GM12878 (cell line): Measurements from ENCODE around the gene SUPT6H. TPM values are rescaled to one million over a fixed set of nuclear protein-coding genes. Genes with fewer than 3 reads are reported as not detected.
A peak's percentile ranks its signal among the peaks of the same experiment; 100 is the strongest.

Experiments
- ATAC-seq: fragments of 200-7000 bp; cut with Tn5 transposase; 3 replicates; pipeline ENCODE4 v1.9.1; 2020; ENCODE audit warnings: mild to moderate bottlenecking, moderate library complexity
- BruUV-seq: library from RNA; stranded (reverse); fragments of 400-500 nt; replicated peaks from 2 replicates; lab custom pipeline; 2021; lab: Mats Ljungman, UMichigan
- CTCF ChIA-PET: fragments of 300-600 bp; sonication (Branson Sonifier 250); formaldehyde crosslinking; extraction: SDS; loops from one replicate; lab custom pipeline; 2021; ENCODE audit warnings: inconsistent platforms; lab: Yijun Ruan, JAX
- POLR2A ChIA-PET: fragments of 350-600 bp; formaldehyde crosslinking; extraction: SDS; loops from one replicate; lab custom pipeline; 2021; ENCODE audit warnings: inconsistent platforms; lab: Charles Lee
- RAD21 ChIA-PET: fragments of 300-600 bp; sonication (Branson Sonifier 250); formaldehyde crosslinking; loops from one replicate; lab custom pipeline; 2023; ENCODE audit warnings: antibody characterized with exemption; ENCODE audit not compliant: unreplicated experiment; lab: Charles Lee
- SMC1A ChIA-PET: fragments of 300-600 bp; sonication (Branson Sonifier 250); formaldehyde crosslinking; loops from one replicate; lab custom pipeline; 2023; ENCODE audit not compliant: unreplicated experiment, uncharacterized antibody; lab: Charles Lee
- DNase-seq: peaks from one replicate; pipeline ENCODE4 v3.0.0-alpha.2; 2011; ENCODE audit warnings: low read depth, low spot score
- FAIRE-seq: peaks from 3 replicates; lab custom pipeline; 2011; peaks lifted over from hg19 to GRCh38; lab: Jason Lieb, UNC
- H2AFZ ChIP-seq: 2 replicates; pipeline ENCODE4 v1.6.0; 2011; ENCODE audit warnings: low read depth, low read length, control low read depth; ENCODE audit not compliant: control insufficient read depth
- H3K27ac ChIP-seq: 2 replicates; pipeline ENCODE4 v1.5.1; 2011; ENCODE audit warnings: control low read depth; ENCODE audit not compliant: control insufficient read depth, insufficient read depth
- H3K27me3 ChIP-seq, 2 experiments: replicated peaks in 1 of 2; 2 replicates each; pipeline versions ENCODE4 v1.6.0 to v1.6.1; 2011; ENCODE audit warnings: low read length in 1 of 2; ENCODE audit not compliant: control insufficient read depth in 2 of 2, insufficient read depth in 2 of 2
- H3K36me3 ChIP-seq, 2 experiments: 2 replicates each; pipeline ENCODE4 v1.5.1; 2011; ENCODE audit warnings: low read length in 1 of 2; ENCODE audit not compliant: control insufficient read depth in 2 of 2, insufficient read depth in 2 of 2
- H3K4me1 ChIP-seq: 2 replicates; pipeline ENCODE4 v1.6.1; 2011; ENCODE audit warnings: mild to moderate bottlenecking, low read length, moderate library complexity, mixed read lengths; ENCODE audit not compliant: control insufficient read depth, insufficient read depth
- H3K4me2 ChIP-seq: 2 replicates; pipeline ENCODE4 v1.6.0; 2011; ENCODE audit warnings: control low read depth; ENCODE audit not compliant: control insufficient read depth, insufficient read depth
- H3K4me3 ChIP-seq: fragments of 200-600 bp; sonication (generic); 2 replicates; pipeline ENCODE4 v1.5.1; 2016
- H3K79me2 ChIP-seq: 2 replicates; pipeline ENCODE4 v1.6.0; 2011; ENCODE audit warnings: low read length; ENCODE audit not compliant: control insufficient read depth, insufficient read depth
- H3K9ac ChIP-seq: 2 replicates; pipeline ENCODE4 v1.8.0; 2011; ENCODE audit warnings: low read length, control low read depth, mixed read lengths; ENCODE audit not compliant: control insufficient read depth, insufficient read depth
- H3K9me3 ChIP-seq: replicated peaks from 3 replicates; pipeline ENCODE4 v1.5.1; 2011; ENCODE audit warnings: mild to moderate bottlenecking, low read length; ENCODE audit not compliant: control insufficient read depth, insufficient read depth
- H4K20me1 ChIP-seq: 2 replicates; pipeline ENCODE4 v1.6.0; 2011; ENCODE audit not compliant: control insufficient read depth, insufficient read depth
- CTCF ChIP-seq, 3 experiments: IDR thresholded peaks in 2 of 3; conservative IDR thresholded peaks in 1 of 3; 2 replicates each; pipeline ENCODE4 v1.5.1; 2011; ENCODE audit warnings: low read depth in 3 of 3, low read length in 3 of 3, mild to moderate bottlenecking in 3 of 3, control low read depth in 2 of 3, moderate library complexity in 2 of 3, inconsistent platforms in 1 of 3, mixed read lengths in 1 of 3; ENCODE audit not compliant: control insufficient read depth in 2 of 3, insufficient read depth in 1 of 3; ENCODE audit errors: extremely low read depth in 1 of 3
- E2F8 ChIP-seq: fragments of 450-650 bp; IDR thresholded peaks from 2 replicates; pipeline ENCODE4 v1.6.1; 2018; ENCODE audit warnings: mild to moderate bottlenecking, low read depth, moderate library complexity; ENCODE audit not compliant: partially characterized antibody
- IKZF1 ChIP-seq: fragments of 450-650 bp; conservative IDR thresholded peaks from 2 replicates; pipeline ENCODE4 v1.6.1; 2017; ENCODE audit warnings: antibody characterized with exemption, mild to moderate bottlenecking
- IRF5 ChIP-seq: fragments of 450-650 bp; IDR thresholded peaks from 2 replicates; pipeline ENCODE4 v1.6.1; 2017; ENCODE audit warnings: borderline replicate concordance
- KDM1A ChIP-seq: fragments of 200-600 bp; sonication (generic); IDR thresholded peaks from 2 replicates; pipeline ENCODE4 v1.6.1; 2016; ENCODE audit warnings: borderline replicate concordance
- LARP7 ChIP-seq: fragments of 450-650 bp; IDR thresholded peaks from 2 replicates; pipeline ENCODE4 v1.6.1; 2017; ENCODE audit warnings: mild to moderate bottlenecking
- MYB ChIP-seq: fragments of 150-350 bp; IDR thresholded peaks from 2 replicates; pipeline ENCODE4 v1.6.1; 2014; ENCODE audit warnings: mild to moderate bottlenecking, low read depth, low read length, borderline replicate concordance
- NBN ChIP-seq: fragments of 450-650 bp; IDR thresholded peaks from 2 replicates; pipeline ENCODE4 v1.6.1; 2016
- NR2F1 ChIP-seq: fragments of 450-650 bp; conservative IDR thresholded peaks from 2 replicates; pipeline ENCODE4 v1.6.1; 2017; ENCODE audit warnings: mild to moderate bottlenecking
- RBBP5 ChIP-seq: fragments of 200-600 bp; sonication (generic); conservative IDR thresholded peaks from 2 replicates; pipeline ENCODE4 v1.6.1; 2016
- SMAD1 ChIP-seq: fragments of 450-650 bp; IDR thresholded peaks from 2 replicates; pipeline ENCODE4 v1.6.1; 2018; ENCODE audit warnings: mild to moderate bottlenecking, low read depth; ENCODE audit not compliant: partially characterized antibody
- ZNF207 ChIP-seq: fragments of 450-650 bp; IDR thresholded peaks from 2 replicates; pipeline ENCODE4 v1.6.1; 2014; ENCODE audit warnings: antibody characterized with exemption, mild to moderate bottlenecking, borderline replicate concordance
- WGBS: methylation state at CpG from one replicate; pipeline ENCODE4 v1.1.6; 2016; ENCODE audit warnings: low lambda C conversion rate; ENCODE audit not compliant: insufficient replicate concordance, insufficient coverage; ENCODE audit errors: missing lambda C conversion rate; 5-methylcytosine and 5-hydroxymethylcytosine counted together
- in situ Hi-C: fragments of 300-500 bp; cut with MboI; formaldehyde crosslinking; loops from 9 replicates; pipeline ENCODE4 v1.14.3; 2018; ENCODE audit warnings: mixed read lengths
- intact Hi-C: fragments of 100-400 bp; cut with micrococcal nuclease; formaldehyde crosslinking; loops from one replicate; pipeline ENCODE4 v1.14.2; 2022; ENCODE audit not compliant: unreplicated experiment
- polyA plus RNA-seq, 11 experiments: library from polyadenylated mRNA; depleted of rRNA in 4 of 11; unstranded in 6 of 11; stranded (reverse) in 5 of 11; fragments of >200 nt; fragmentation: Nextera tagmentation in 4 of 11; fragmentation: Illumina TruSeq in 1 of 11; extraction: Ambion mirVana in 4 of 11; extraction: Trizol in 1 of 11; gene quantifications; 1 replicate in 1 of 11; 2 replicates in 10 of 11; pipeline versions ENCODE4 v1.2.1 to v1.2.3, GENCODE V29; 2011 to 2016; ENCODE audit warnings: inconsistent platforms in 2 of 11, missing spikeins in 2 of 11, low read depth in 1 of 11
- total RNA-seq, 4 experiments: library from RNA; depleted of rRNA in 3 of 4; stranded (reverse); fragments of >200 nt in 3 of 4; fragmentation: Illumina TruSeq in 1 of 4; extraction: Trizol in 1 of 4; gene quantifications; 2 replicates each; pipeline versions ENCODE4 v1.2.1 to v1.2.3, GENCODE V29; 2013 to 2021
- TF ChIP-seq, protein P1 (sequence below): fragments of 450-650 bp; IDR thresholded peaks from 2 replicates; pipeline ENCODE4 v1.6.1; 2016; ENCODE audit warnings: mild to moderate bottlenecking, moderate library complexity, borderline replicate concordance

SUPT6H gene
- total and polyA plus RNA-seq, 10 of the 15 experiments (the other 5 are each of a cell fraction or from before 2014, with no cell fraction given) = 1.7 to 58.8 (median 37.7) TPM

DNA sequence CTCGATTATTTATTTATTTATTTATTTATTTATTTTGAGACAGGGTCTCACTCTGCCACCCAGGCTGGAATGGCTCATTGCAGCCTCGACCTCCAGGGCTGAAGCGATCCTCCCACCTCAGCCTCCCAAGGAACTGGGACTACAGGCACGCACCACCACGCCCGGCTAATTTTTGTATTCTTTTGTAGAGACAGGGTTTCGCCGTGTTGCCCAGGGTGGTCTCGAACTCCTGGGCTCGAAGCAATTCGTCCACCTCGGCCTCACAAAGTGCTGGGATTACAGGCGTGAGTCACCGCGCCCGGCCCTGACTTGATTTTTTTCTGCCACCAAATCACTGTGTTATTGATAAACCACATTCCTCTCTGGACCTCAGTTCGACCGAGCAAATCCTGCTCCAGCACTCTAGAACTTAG, 57.0 kb downstream of the SUPT6H start:
- in situ Hi-C loops = no loop called here
- peak overlapping the region; percentile 95 for H3K4me2 ChIP-seq
- H3K9me3 ChIP-seq = no peaks in the 10 kb centered on the region
- no peaks in the 10 kb centered on the region for H4K20me1 ChIP-seq
- peak overlapping the region; percentile 54 for H3K4me3 ChIP-seq
- H3K9ac ChIP-seq = peak overlapping the region; percentile 92; the same call in 1 of the 2 replicates
- ChIA-PET POLR2A (interaction anchor here (0.6 to 17.2 kb wide), 22 partner anchors 8 to 233 kb away, joined by 3 to 485 read pairs (median 6); partner anchors contain the start of genes BLTP2, NEK8, PHF12 and PIGS), CTCF (interaction anchor here (0.8 to 12.6 kb wide), 15 partner anchors 8 to 398 kb away, joined by 3 to 394 read pairs (median 5); partner anchors contain the start of genes BLTP2, DHRS13, NEK8 and PHF12), RAD21 (interaction anchor here (0.5 to 1.6 kb wide), 23 partner anchors 8 to 235 kb away, joined by 3 to 10 read pairs (median 4); partner anchors contain the start of genes BLTP2, FAM222B, NEK8 and PHF12), SMC1A (interaction anchor here (0.7 to 2.7 kb wide), 12 partner anchors 7 to 233 kb away, joined by 3 to 15 read pairs (median 4); partner anchors contain the start of genes BLTP2, NEK8, PHF12 and PROCA1)
- peak overlapping the region; percentile 83 for H3K27ac ChIP-seq
- H3K27me3 ChIP-seq = no peaks in the 10 kb centered on the region
- FAIRE-seq (no peak), ATAC-seq (no peak), DNase-seq (no peak)
- no TSS peak for BruUV-seq
- intact Hi-C loops = loop anchor here (5.0 to 10.0 kb wide), 2 partner anchors 57 to 164 kb away; partner anchors contain the start of genes SDF2, SUPT6H and UNC119
- peaks cover 39% of the 10 kb centered on the region for H3K79me2 ChIP-seq
- H3K36me3 ChIP-seq = peaks cover 12 to 13% of the 10 kb centered on the region in 2 experiments; a peak in 3 of 4 replicates
- H2AFZ ChIP-seq = peak overlapping the region; percentile 86
- peaks cover 12% of the 10 kb centered on the region for H3K4me1 ChIP-seq
- WGBS = 61% methylated on average over 18 of the region's 18 CpGs
- TF ChIP-seq IKZF1 = no peak
- no peak for TF ChIP-seq E2F8
- no peak for TF ChIP-seq IRF5
- no peak for TF ChIP-seq SMAD1
- TF ChIP-seq NR2F1 = no peak
- TF ChIP-seq RBBP5 = no peak
- no peak for TF ChIP-seq ZNF207
- peak; percentile 56; the same call in 1 of the 2 replicates for TF ChIP-seq LARP7
- no peak for TF ChIP-seq CTCF (IDR thresholded peaks at IDR 0.05 in 2 of 3, conservative IDR thresholded peaks at IDR 0.05 in 1 of 3; ENCODE audit: control insufficient read depth in 2 of 3, extremely low read depth in 1 of 3, insufficient read depth in 1 of 3, low read depth in 3 of 3, low read length in 3 of 3)
- no peak for TF ChIP-seq NBN
- TF ChIP-seq, protein P1, sequence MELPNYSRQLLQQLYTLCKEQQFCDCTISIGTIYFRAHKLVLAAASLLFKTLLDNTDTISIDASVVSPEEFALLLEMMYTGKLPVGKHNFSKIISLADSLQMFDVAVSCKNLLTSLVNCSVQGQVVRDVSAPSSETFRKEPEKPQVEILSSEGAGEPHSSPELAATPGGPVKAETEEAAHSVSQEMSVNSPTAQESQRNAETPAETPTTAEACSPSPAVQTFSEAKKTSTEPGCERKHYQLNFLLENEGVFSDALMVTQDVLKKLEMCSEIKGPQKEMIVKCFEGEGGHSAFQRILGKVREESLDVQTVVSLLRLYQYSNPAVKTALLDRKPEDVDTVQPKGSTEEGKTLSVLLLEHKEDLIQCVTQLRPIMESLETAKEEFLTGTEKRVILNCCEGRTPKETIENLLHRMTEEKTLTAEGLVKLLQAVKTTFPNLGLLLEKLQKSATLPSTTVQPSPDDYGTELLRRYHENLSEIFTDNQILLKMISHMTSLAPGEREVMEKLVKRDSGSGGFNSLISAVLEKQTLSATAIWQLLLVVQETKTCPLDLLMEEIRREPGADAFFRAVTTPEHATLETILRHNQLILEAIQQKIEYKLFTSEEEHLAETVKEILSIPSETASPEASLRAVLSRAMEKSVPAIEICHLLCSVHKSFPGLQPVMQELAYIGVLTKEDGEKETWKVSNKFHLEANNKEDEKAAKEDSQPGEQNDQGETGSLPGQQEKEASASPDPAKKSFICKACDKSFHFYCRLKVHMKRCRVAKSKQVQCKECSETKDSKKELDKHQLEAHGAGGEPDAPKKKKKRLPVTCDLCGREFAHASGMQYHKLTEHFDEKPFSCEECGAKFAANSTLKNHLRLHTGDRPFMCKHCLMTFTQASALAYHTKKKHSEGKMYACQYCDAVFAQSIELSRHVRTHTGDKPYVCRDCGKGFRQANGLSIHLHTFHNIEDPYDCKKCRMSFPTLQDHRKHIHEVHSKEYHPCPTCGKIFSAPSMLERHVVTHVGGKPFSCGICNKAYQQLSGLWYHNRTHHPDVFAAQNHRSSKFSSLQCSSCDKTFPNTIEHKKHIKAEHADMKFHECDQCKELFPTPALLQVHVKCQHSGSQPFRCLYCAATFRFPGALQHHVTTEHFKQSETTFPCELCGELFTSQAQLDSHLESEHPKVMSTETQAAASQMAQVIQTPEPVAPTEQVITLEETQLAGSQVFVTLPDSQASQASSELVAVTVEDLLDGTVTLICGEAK = no peak
- no peak for TF ChIP-seq MYB
- no peak for TF ChIP-seq KDM1A
